Neural cell (in vitro differentiated cells): ENCODE results near the gene SLIT3.
"Not testable (repeated sequence)": the region's sequence is repeated elsewhere in the genome, so short reads cannot be mapped to it uniquely, and the experiment has no call there.

Source experiments
- EZH2 ChIP-seq: fragments of 200-600, 300-800 bp; shearing (Covaris generic), sonication (generic); IDR thresholded peaks from 2 replicates; pipeline ENCODE4 v1.6.1; 2014; ENCODE audit warnings: antibody characterized with exemption, low read length, borderline replicate concordance, mild to moderate bottlenecking; ENCODE audit not compliant: insufficient read depth, poor library complexity, severe bottlenecking
- MXI1 ChIP-seq: fragments of 450-650 bp; conservative IDR thresholded peaks from 2 replicates; pipeline ENCODE4 v1.6.1; 2014; ENCODE audit warnings: antibody characterized with exemption, mild to moderate bottlenecking; ENCODE audit not compliant: poor library complexity, severe bottlenecking
- POLR2AphosphoS5 ChIP-seq: IDR thresholded peaks from 2 replicates; pipeline ENCODE4 v1.6.1; 2012
- RAD21 ChIP-seq: fragments of 450-650 bp; conservative IDR thresholded peaks from 2 replicates; pipeline ENCODE4 v1.6.1; 2014; ENCODE audit warnings: antibody characterized with exemption, mild to moderate bottlenecking, moderate library complexity
- TAF1 ChIP-seq: IDR thresholded peaks from 2 replicates; pipeline ENCODE4 v1.6.1; 2012; ENCODE audit warnings: low read depth
- TF ChIP-seq, protein P1 (sequence below): fragments of 450-650 bp; IDR thresholded peaks from 2 replicates; pipeline ENCODE4 v1.5.1; 2014; ENCODE audit warnings: antibody characterized with exemption, mild to moderate bottlenecking, moderate library complexity; ENCODE audit not compliant: poor library complexity, severe bottlenecking
- TF ChIP-seq, protein P2 (sequence below): IDR thresholded peaks from 2 replicates; pipeline ENCODE4 v1.6.1; 2012; ENCODE audit warnings: borderline replicate concordance

DNA sequence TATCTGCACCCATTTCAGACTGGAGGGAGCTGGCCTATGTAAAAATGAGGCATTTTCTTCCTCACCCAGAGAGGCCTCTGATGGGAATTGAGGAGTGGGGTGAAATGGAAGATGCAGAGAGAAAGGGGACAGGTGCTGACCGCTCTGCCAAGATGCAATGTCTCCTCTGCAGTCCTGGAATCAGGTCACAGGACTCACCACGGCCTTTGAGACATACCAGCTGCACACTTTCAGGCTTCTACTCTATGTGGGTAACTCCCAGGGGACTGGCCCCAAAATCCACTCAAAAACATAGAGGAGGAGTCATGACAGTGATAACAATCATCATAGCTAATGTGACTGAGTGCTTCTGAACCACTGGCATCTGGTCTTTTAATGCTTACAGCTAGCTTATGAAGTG lies 558.6 kb downstream of the SLIT3 start:
- TF ChIP-seq, protein P1, sequence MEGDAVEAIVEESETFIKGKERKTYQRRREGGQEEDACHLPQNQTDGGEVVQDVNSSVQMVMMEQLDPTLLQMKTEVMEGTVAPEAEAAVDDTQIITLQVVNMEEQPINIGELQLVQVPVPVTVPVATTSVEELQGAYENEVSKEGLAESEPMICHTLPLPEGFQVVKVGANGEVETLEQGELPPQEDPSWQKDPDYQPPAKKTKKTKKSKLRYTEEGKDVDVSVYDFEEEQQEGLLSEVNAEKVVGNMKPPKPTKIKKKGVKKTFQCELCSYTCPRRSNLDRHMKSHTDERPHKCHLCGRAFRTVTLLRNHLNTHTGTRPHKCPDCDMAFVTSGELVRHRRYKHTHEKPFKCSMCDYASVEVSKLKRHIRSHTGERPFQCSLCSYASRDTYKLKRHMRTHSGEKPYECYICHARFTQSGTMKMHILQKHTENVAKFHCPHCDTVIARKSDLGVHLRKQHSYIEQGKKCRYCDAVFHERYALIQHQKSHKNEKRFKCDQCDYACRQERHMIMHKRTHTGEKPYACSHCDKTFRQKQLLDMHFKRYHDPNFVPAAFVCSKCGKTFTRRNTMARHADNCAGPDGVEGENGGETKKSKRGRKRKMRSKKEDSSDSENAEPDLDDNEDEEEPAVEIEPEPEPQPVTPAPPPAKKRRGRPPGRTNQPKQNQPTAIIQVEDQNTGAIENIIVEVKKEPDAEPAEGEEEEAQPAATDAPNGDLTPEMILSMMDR: not testable (repeated sequence)
- not testable (repeated sequence) for TF ChIP-seq EZH2, TAF1, RAD21, POLR2AphosphoS5, MXI1
- TF ChIP-seq, protein P2, sequence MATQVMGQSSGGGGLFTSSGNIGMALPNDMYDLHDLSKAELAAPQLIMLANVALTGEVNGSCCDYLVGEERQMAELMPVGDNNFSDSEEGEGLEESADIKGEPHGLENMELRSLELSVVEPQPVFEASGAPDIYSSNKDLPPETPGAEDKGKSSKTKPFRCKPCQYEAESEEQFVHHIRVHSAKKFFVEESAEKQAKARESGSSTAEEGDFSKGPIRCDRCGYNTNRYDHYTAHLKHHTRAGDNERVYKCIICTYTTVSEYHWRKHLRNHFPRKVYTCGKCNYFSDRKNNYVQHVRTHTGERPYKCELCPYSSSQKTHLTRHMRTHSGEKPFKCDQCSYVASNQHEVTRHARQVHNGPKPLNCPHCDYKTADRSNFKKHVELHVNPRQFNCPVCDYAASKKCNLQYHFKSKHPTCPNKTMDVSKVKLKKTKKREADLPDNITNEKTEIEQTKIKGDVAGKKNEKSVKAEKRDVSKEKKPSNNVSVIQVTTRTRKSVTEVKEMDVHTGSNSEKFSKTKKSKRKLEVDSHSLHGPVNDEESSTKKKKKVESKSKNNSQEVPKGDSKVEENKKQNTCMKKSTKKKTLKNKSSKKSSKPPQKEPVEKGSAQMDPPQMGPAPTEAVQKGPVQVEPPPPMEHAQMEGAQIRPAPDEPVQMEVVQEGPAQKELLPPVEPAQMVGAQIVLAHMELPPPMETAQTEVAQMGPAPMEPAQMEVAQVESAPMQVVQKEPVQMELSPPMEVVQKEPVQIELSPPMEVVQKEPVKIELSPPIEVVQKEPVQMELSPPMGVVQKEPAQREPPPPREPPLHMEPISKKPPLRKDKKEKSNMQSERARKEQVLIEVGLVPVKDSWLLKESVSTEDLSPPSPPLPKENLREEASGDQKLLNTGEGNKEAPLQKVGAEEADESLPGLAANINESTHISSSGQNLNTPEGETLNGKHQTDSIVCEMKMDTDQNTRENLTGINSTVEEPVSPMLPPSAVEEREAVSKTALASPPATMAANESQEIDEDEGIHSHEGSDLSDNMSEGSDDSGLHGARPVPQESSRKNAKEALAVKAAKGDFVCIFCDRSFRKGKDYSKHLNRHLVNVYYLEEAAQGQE: not testable (repeated sequence)
